GM12878 (cell line): ENCODE data around the gene GALNT6. TPM values are rescaled to one million over a fixed set of nuclear protein-coding genes. Genes with fewer than 3 reads are reported as not detected.

Source experiments
- BACH1 ChIP-seq: fragments of 450-650 bp; IDR thresholded peaks from 2 replicates; pipeline ENCODE4 v1.6.1; 2017; ENCODE audit warnings: mild to moderate bottlenecking, borderline replicate concordance
- CBX5 ChIP-seq: sonication (generic); IDR thresholded peaks from 2 replicates; pipeline ENCODE4 v1.6.1; 2016; ENCODE audit warnings: low read depth, moderate library complexity, mild to moderate bottlenecking, inconsistent platforms
- CREB1 ChIP-seq: IDR thresholded peaks from 2 replicates; pipeline ENCODE4 v1.6.1; 2012; ENCODE audit warnings: low read depth, mild to moderate bottlenecking, inconsistent platforms
- CREM ChIP-seq: IDR thresholded peaks from 2 replicates; pipeline ENCODE4 v1.6.1; 2014; ENCODE audit warnings: antibody characterized with exemption, low read depth
- ESRRA ChIP-seq: IDR thresholded peaks from 2 replicates; pipeline ENCODE4 v1.6.1; 2012; ENCODE audit warnings: mild to moderate bottlenecking, low read length, improper control_type of control experiment
- IRF4 ChIP-seq: IDR thresholded peaks from 2 replicates; pipeline ENCODE4 v1.6.1; 2011; ENCODE audit warnings: low read depth, low read length
- JUNB ChIP-seq: IDR thresholded peaks from 2 replicates; pipeline ENCODE4 v1.6.1; 2016; ENCODE audit warnings: antibody characterized with exemption, mild to moderate bottlenecking
- MEF2A ChIP-seq: IDR thresholded peaks from 2 replicates; pipeline ENCODE4 v1.6.1; 2011; ENCODE audit warnings: low read depth, mild to moderate bottlenecking, low read length, moderate library complexity; ENCODE audit not compliant: insufficient read depth
- NFYB ChIP-seq: IDR thresholded peaks from 2 replicates; pipeline ENCODE4 v1.6.1; 2011; ENCODE audit warnings: low read depth, mild to moderate bottlenecking, low read length, improper control_type of control experiment, moderate library complexity; ENCODE audit not compliant: insufficient read depth
- RUNX3 ChIP-seq: IDR thresholded peaks from 2 replicates; pipeline ENCODE4 v1.6.1; 2012; ENCODE audit warnings: low read length, inconsistent platforms
- SMARCA5 ChIP-seq: fragments of 450-650 bp; IDR thresholded peaks from 2 replicates; pipeline ENCODE4 v1.6.1; 2017; ENCODE audit warnings: mild to moderate bottlenecking
- ZNF384 ChIP-seq: IDR thresholded peaks from 2 replicates; pipeline ENCODE4 v1.6.1; 2012; ENCODE audit warnings: low read depth, mild to moderate bottlenecking, low read length, improper control_type of control experiment, borderline replicate concordance
- ZNF622 ChIP-seq: fragments of 450-650 bp; IDR thresholded peaks from 2 replicates; pipeline ENCODE4 v1.6.1; 2017; ENCODE audit warnings: mild to moderate bottlenecking, inconsistent platforms
- ZSCAN29 ChIP-seq: fragments of 450-650 bp; IDR thresholded peaks from 2 replicates; pipeline ENCODE4 v1.6.1; 2017; ENCODE audit warnings: mild to moderate bottlenecking, moderate library complexity
- polyA plus RNA-seq, 11 experiments: library from polyadenylated mRNA; depleted of rRNA in 4 of 11; unstranded in 6 of 11; stranded (reverse) in 5 of 11; fragments of >200 nt; fragmentation: Nextera tagmentation in 4 of 11; fragmentation: Illumina TruSeq in 1 of 11; extraction: Ambion mirVana in 4 of 11; extraction: Trizol in 1 of 11; gene quantifications; 1 replicate in 1 of 11; 2 replicates in 10 of 11; pipeline versions ENCODE4 v1.2.1 to v1.2.3, GENCODE V29; 2011 to 2016; ENCODE audit warnings: inconsistent platforms in 2 of 11, missing spikeins in 2 of 11, low read depth in 1 of 11
- total RNA-seq, 4 experiments: library from RNA; depleted of rRNA in 3 of 4; stranded (reverse); fragments of >200 nt in 3 of 4; fragmentation: Illumina TruSeq in 1 of 4; extraction: Trizol in 1 of 4; gene quantifications; 2 replicates each; pipeline versions ENCODE4 v1.2.1 to v1.2.3, GENCODE V29; 2013 to 2021
- TF ChIP-seq, protein P1 (sequence below): fragments of 450-650 bp; IDR thresholded peaks from 2 replicates; pipeline ENCODE4 v1.6.1; 2017; ENCODE audit warnings: mild to moderate bottlenecking
- TF ChIP-seq, protein P2 (sequence below): IDR thresholded peaks from 2 replicates; pipeline ENCODE4 v1.6.1; 2011; ENCODE audit warnings: borderline replicate concordance, low read depth, mild to moderate bottlenecking, moderate library complexity, low read length; ENCODE audit not compliant: insufficient read depth, poor library complexity, severe bottlenecking
- TF ChIP-seq, protein P3 (sequence below): fragments of 450-650 bp; IDR thresholded peaks from 2 replicates; pipeline ENCODE4 v1.6.1; 2017; ENCODE audit warnings: low read depth, mild to moderate bottlenecking, moderate library complexity
- TF ChIP-seq, protein P4 (sequence below): fragments of 450-650 bp; formaldehyde crosslinking; IDR thresholded peaks from 2 replicates; pipeline ENCODE4 v1.4.0; 2022; ENCODE audit warnings: mild to moderate bottlenecking, moderate library complexity

Gene GALNT6
- total and polyA plus RNA-seq, 10 of the 15 experiments (the other 5 are each of a cell fraction or from before 2014, with no cell fraction given): 6.6 to 40.4 (median 23.7) TPM

- TF ChIP-seq, protein P1, sequence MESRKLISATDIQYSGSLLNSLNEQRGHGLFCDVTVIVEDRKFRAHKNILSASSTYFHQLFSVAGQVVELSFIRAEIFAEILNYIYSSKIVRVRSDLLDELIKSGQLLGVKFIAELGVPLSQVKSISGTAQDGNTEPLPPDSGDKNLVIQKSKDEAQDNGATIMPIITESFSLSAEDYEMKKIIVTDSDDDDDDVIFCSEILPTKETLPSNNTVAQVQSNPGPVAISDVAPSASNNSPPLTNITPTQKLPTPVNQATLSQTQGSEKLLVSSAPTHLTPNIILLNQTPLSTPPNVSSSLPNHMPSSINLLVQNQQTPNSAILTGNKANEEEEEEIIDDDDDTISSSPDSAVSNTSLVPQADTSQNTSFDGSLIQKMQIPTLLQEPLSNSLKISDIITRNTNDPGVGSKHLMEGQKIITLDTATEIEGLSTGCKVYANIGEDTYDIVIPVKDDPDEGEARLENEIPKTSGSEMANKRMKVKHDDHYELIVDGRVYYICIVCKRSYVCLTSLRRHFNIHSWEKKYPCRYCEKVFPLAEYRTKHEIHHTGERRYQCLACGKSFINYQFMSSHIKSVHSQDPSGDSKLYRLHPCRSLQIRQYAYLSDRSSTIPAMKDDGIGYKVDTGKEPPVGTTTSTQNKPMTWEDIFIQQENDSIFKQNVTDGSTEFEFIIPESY: no peak
- no peak for TF ChIP-seq ESRRA
- TF ChIP-seq ZNF384: peak; percentile 28; the same call in 1 of the 2 replicates
- TF ChIP-seq JUNB: peak; percentile 88
- TF ChIP-seq CBX5: no peak
- no peak; the same call in 1 of the 2 replicates for TF ChIP-seq SMARCA5
- TF ChIP-seq, protein P2, sequence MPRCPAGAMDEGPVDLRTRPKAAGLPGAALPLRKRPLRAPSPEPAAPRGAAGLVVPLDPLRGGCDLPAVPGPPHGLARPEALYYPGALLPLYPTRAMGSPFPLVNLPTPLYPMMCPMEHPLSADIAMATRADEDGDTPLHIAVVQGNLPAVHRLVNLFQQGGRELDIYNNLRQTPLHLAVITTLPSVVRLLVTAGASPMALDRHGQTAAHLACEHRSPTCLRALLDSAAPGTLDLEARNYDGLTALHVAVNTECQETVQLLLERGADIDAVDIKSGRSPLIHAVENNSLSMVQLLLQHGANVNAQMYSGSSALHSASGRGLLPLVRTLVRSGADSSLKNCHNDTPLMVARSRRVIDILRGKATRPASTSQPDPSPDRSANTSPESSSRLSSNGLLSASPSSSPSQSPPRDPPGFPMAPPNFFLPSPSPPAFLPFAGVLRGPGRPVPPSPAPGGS: no peak
- peak; percentile 72 for TF ChIP-seq RUNX3
- no peak for TF ChIP-seq BACH1
- peak; percentile 70; the same call in 1 of the 2 replicates for TF ChIP-seq IRF4
- TF ChIP-seq ZNF622: no peak
- TF ChIP-seq CREM: peak; percentile 50; the same call in 1 of the 2 replicates
- TF ChIP-seq, protein P3, sequence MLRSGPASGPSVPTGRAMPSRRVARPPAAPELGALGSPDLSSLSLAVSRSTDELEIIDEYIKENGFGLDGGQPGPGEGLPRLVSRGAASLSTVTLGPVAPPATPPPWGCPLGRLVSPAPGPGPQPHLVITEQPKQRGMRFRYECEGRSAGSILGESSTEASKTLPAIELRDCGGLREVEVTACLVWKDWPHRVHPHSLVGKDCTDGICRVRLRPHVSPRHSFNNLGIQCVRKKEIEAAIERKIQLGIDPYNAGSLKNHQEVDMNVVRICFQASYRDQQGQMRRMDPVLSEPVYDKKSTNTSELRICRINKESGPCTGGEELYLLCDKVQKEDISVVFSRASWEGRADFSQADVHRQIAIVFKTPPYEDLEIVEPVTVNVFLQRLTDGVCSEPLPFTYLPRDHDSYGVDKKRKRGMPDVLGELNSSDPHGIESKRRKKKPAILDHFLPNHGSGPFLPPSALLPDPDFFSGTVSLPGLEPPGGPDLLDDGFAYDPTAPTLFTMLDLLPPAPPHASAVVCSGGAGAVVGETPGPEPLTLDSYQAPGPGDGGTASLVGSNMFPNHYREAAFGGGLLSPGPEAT: peak; percentile 57; the same call in 1 of the 2 replicates
- TF ChIP-seq MEF2A: 0 out of 2 replicates have a peak, but pooled peaks have one; percentile 35
- no peak for TF ChIP-seq ZSCAN29
- TF ChIP-seq CREB1: no peak
- TF ChIP-seq NFYB: no peak
- TF ChIP-seq, protein P4, sequence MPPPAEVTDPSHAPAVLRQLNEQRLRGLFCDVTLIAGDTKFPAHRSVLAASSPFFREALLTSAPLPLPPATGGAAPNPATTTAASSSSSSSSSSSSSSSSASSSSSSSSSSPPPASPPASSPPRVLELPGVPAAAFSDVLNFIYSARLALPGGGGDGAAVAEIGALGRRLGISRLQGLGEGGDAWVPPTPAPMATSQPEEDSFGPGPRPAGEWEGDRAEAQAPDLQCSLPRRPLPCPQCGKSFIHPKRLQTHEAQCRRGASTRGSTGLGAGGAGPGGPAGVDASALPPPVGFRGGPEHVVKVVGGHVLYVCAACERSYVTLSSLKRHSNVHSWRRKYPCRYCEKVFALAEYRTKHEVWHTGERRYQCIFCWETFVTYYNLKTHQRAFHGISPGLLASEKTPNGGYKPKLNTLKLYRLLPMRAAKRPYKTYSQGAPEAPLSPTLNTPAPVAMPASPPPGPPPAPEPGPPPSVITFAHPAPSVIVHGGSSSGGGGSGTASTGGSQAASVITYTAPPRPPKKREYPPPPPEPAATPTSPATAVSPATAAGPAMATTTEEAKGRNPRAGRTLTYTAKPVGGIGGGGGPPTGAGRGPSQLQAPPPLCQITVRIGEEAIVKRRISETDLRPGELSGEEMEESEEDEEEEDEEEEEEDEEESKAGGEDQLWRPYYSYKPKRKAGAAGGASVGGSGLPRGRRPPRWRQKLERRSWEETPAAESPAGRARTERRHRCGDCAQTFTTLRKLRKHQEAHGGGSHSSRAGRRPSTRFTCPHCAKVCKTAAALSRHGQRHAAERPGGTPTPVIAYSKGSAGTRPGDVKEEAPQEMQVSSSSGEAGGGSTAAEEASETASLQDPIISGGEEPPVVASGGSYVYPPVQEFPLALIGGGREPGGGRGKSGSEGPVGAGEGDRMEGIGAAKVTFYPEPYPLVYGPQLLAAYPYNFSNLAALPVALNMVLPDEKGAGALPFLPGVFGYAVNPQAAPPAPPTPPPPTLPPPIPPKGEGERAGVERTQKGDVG (CRISPR knock-in tag): no peak
Observed at GRCh38 chr12:51395283-51396230, 4.4 kb upstream of the GALNT6 start (continued).
